ENCODE results near the gene ZDBF2.
"Not testable (repeated sequence)": the region's sequence is repeated elsewhere in the genome, so short reads cannot be mapped to it uniquely, and the experiment has no call there.

The ZDBF2 gene

GRCh38 chr2:206336861-206337260, 62.4 kb downstream of the ZDBF2 start:
- DNase-seq = no peak

- DNase-seq = no peak
Observed at GRCh38 chr2:206337956-206338355, 63.5 kb downstream of the ZDBF2 start.

DNA sequence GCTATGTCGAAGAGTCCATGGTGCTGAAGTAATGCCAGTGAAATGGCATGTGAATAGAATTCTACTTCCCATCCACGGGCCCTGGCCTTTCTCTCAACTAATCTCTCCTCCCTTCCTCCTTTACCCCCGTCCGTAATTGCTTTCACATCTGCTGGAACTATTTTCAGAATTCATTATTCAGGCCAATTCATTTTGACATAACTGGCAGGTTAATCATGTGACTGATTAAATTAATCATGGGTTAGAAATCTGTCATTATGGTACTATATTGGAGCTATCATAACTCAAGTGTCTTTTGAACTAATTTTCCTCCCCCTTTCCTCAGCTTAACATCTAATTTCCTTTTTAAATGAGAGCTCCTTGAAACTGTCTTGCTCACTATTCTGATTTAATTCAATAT, 66.9 kb downstream of the ZDBF2 start:
- no peak for DNase-seq

DNA sequence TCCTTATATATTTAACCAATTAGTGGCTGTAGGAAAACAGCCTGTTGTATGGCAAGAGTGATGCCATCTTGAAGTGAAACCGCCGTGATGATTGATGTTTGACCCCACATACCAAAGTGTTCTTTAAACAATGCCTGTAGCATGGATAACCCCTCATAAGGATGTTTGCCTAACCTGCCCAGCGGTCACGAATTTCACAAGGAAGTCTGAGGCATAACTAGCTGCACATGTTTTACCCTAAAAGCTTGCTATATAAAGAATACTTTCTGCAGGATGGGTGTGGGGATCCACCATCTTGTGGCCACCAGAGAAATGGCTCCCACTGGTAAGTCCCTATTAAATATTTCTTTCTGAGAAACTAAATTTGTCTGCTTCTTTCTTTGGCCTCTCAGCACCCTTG, 68.7 kb downstream of the ZDBF2 start:
- DNase-seq = no peak

- no peak for DNase-seq
Observed at GRCh38 chr2:206343816-206344215, 69.4 kb downstream of the ZDBF2 start.

- no peak for DNase-seq
Observed at GRCh38 chr2:206345606-206346005, 71.1 kb downstream of the ZDBF2 start.

GRCh38 chr2:206349375-206349774, 74.9 kb downstream of the ZDBF2 start:
- no peak for DNase-seq

- DNase-seq = no peak
Observed at GRCh38 chr2:206352571-206352970, 78.1 kb downstream of the ZDBF2 start.

DNA sequence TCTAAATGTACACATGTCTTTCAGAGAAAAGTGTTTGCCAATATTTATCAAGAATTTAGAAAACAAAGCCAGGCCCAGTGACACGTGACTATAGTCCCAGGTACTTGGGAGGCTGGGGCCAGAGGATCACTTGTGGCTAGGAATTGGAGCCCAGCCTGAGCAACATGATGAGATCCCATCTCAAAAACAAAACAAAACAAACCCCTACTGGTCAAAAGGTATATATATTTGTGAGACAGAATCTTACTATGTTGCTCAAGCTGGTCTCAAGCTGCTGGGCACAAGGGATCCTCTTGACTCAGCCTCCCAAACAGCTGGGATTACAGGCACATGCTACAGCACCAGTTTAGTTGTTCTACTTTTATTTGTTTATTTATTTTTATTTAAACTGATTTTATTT, 79.2 kb downstream of the ZDBF2 start:
- DNase-seq = no peak

GRCh38 chr2:206354129-206354528, 79.7 kb downstream of the ZDBF2 start:
- no peak for DNase-seq

DNA sequence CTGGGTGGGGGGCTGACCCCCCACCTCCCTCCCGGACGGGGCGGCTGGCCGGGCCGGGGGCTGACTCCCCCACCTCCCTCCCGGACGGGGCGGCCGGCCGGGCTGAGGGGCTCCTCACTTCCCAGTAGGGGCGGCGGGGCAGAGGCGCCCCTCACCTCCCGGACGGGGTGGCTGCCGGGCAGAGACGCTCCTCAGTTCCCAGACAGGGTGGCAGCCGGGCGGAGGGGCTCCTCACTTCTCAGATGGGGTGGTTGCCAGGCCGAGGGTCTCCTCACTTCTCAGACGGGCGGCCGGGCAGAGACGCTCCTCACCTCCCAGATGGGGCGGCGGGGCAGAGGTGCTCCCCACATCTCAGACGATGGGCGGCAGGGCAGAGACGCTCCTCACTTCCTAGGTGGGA, 82.4 kb downstream of the ZDBF2 start:
- not testable (repeated sequence) for DNase-seq

DNA sequence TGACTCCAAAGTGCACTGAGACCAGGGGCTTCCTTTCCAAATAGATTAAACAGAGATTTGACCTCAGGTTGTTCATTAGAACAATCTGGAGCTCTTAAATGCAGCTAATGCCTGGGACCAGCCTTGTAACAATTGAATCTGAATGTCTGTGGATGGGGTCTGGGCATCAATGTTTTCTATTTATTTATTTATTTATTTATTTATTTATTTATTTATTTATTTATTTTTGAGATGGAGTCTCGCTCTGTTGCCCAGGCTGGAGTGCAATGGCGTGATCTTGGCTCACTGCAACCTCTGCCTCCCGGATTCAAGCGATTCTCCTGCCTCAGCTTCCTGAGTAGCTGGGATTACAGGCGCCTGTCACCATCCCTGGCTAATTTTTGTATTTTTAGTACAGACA, 86.4 kb downstream of the ZDBF2 start:
- DNase-seq = not testable (repeated sequence)

- no peak for DNase-seq
Observed at GRCh38 chr2:206361407-206362045, 87.1 kb downstream of the ZDBF2 start.
